Right lobe of liver (tissue), 4 donors: ENCODE results near the gene USF3.

Source experiments
- CTCF ChIP-seq, 4 donors: fragments of 200-600 bp in 3 of 4; fragments of 450-650 bp in 1 of 4; IDR thresholded peaks; one replicate each; pipeline versions ENCODE4 v1.5.1 to v1.8.0; 2016 to 2022; ENCODE audit warnings: antibody characterized with exemption in 4 of 4, mild to moderate bottlenecking in 2 of 4
- POLR2A ChIP-seq: fragments of 450-650 bp; IDR thresholded peaks from one replicate; pipeline ENCODE4 v1.6.1; 2017; ENCODE audit warnings: antibody characterized with exemption, mild to moderate bottlenecking
- donor health status: DM: no; HTN: no; CAD: no.
- donor health status: DM: no; HTN: no; CAD: no.
- donor health status: DM: no; HTN: yes; CAD: no.

- no peak for TF ChIP-seq CTCF (IDR thresholded peaks at IDR 0.05)
- no peak for TF ChIP-seq POLR2A
Measured at GRCh38 chr3:113654310-113654709, 42.1 kb downstream of the USF3 start.
